Measurements from ENCODE around the gene DYRK3. TPM values are rescaled to one million over a fixed set of nuclear protein-coding genes. Genes with fewer than 3 reads are reported as not detected.

DYRK3 gene
- total and polyA plus RNA-seq, 9 of the 15 experiments (the other 6 are each of a cell fraction or from before 2014, with no cell fraction given) = 4.5 to 33.7 (median 25.7) TPM

DNA sequence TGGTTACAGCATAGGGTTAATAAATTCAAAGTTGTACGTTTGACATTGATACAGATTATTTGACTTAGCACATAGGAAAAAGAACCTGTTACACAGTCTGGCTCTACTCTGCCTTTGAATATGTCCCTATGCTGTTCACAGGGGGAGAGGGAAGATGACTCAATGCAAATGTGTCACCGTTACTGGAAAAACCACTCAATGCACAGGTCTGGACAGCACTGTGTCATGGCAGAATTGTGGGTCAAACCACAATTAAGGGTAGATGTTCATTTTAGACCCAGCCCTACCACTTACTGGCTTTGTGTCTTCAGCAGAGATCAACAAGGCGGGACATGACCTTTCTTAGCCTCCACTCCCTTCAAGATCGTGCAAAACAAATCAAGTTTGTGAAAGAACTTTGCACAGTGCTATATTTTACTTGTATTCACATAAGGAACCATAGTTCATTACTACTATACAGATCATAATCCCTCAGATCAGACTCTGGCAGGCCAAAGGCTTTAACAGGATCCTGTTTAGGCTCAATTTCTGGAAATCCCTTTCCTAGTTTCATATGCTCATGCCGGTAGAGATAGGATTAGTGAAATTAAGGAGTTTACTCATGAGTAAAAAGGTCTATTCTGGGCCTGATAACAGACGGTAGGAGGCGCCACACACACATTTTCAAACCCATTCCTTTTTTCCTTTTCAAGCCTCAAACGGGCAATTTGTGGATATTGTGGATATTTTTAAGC, 45.1 kb upstream of the DYRK3 start (continued):
- TF ChIP-seq, protein P1, sequence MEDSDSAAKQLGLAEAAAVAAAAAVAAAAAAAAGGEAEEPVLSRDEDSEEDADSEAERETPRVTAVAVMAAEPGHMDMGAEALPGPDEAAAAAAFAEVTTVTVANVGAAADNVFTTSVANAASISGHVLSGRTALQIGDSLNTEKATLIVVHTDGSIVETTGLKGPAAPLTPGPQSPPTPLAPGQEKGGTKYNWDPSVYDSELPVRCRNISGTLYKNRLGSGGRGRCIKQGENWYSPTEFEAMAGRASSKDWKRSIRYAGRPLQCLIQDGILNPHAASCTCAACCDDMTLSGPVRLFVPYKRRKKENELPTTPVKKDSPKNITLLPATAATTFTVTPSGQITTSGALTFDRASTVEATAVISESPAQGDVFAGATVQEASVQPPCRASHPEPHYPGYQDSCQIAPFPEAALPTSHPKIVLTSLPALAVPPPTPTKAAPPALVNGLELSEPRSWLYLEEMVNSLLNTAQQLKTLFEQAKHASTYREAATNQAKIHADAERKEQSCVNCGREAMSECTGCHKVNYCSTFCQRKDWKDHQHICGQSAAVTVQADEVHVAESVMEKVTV (CRISPR knock-in tag; IDR thresholded peaks at IDR 0.05) = peak; percentile 45; the same call in 1 of the 2 replicates
- TF ChIP-seq HDAC1 (IDR thresholded peaks at IDR 0.05) (no peak), ARID1B (IDR thresholded peaks at IDR 0.05) (peak; percentile 54; the same call in 1 of the 2 replicates), SMARCE1 (IDR thresholded peaks at IDR 0.05) (peak; percentile 46; the same call in 1 of the 2 replicates), ZNF23 (CRISPR knock-in tag; IDR thresholded peaks at IDR 0.05) (no peak), CREM (IDR thresholded peaks at IDR 0.05; ENCODE audit: low read depth) (no peak), GABPB1 (CRISPR knock-in tag; IDR thresholded peaks at IDR 0.05) (peak; percentile 56; the same call in 1 of the 2 replicates), SMARCB1 (IDR thresholded peaks at IDR 0.05; ENCODE audit: insufficient read length, low read depth) (no peak), CBX8 (IDR thresholded peaks at IDR 0.05; ENCODE audit: borderline replicate concordance, extremely low read depth, low read depth, low read length, poor library complexity, severe bottlenecking) (no peak), SREBF1 (IDR thresholded peaks at IDR 0.05; ENCODE audit: borderline replicate concordance, low read depth, low read length) (no peak), ZNF143 (CRISPR knock-in tag; IDR thresholded peaks at IDR 0.05) (no peak), TEAD4 (IDR thresholded peaks at IDR 0.05; ENCODE audit: low read length) (peak; percentile 52; the same call in 1 of the 2 replicates), TEAD4 (CRISPR knock-in tag; IDR thresholded peaks at IDR 0.05; ENCODE audit: borderline replicate concordance) (no peak), ELF4 (CRISPR knock-in tag; IDR thresholded peaks at IDR 0.05) (no peak)
- TF ChIP-seq, protein P2, sequence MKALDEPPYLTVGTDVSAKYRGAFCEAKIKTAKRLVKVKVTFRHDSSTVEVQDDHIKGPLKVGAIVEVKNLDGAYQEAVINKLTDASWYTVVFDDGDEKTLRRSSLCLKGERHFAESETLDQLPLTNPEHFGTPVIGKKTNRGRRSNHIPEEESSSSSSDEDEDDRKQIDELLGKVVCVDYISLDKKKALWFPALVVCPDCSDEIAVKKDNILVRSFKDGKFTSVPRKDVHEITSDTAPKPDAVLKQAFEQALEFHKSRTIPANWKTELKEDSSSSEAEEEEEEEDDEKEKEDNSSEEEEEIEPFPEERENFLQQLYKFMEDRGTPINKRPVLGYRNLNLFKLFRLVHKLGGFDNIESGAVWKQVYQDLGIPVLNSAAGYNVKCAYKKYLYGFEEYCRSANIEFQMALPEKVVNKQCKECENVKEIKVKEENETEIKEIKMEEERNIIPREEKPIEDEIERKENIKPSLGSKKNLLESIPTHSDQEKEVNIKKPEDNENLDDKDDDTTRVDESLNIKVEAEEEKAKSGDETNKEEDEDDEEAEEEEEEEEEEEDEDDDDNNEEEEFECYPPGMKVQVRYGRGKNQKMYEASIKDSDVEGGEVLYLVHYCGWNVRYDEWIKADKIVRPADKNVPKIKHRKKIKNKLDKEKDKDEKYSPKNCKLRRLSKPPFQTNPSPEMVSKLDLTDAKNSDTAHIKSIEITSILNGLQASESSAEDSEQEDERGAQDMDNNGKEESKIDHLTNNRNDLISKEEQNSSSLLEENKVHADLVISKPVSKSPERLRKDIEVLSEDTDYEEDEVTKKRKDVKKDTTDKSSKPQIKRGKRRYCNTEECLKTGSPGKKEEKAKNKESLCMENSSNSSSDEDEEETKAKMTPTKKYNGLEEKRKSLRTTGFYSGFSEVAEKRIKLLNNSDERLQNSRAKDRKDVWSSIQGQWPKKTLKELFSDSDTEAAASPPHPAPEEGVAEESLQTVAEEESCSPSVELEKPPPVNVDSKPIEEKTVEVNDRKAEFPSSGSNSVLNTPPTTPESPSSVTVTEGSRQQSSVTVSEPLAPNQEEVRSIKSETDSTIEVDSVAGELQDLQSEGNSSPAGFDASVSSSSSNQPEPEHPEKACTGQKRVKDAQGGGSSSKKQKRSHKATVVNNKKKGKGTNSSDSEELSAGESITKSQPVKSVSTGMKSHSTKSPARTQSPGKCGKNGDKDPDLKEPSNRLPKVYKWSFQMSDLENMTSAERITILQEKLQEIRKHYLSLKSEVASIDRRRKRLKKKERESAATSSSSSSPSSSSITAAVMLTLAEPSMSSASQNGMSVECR (CRISPR knock-in tag; IDR thresholded peaks at IDR 0.05) = no peak
- TF ChIP-seq, protein P3, sequence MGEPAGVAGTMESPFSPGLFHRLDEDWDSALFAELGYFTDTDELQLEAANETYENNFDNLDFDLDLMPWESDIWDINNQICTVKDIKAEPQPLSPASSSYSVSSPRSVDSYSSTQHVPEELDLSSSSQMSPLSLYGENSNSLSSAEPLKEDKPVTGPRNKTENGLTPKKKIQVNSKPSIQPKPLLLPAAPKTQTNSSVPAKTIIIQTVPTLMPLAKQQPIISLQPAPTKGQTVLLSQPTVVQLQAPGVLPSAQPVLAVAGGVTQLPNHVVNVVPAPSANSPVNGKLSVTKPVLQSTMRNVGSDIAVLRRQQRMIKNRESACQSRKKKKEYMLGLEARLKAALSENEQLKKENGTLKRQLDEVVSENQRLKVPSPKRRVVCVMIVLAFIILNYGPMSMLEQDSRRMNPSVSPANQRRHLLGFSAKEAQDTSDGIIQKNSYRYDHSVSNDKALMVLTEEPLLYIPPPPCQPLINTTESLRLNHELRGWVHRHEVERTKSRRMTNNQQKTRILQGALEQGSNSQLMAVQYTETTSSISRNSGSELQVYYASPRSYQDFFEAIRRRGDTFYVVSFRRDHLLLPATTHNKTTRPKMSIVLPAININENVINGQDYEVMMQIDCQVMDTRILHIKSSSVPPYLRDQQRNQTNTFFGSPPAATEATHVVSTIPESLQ (CRISPR knock-in tag; IDR thresholded peaks at IDR 0.05) = no peak
